Stimulated activated CD4-positive, alpha-beta T cell treated with anti-CD3 and anti-CD28 coated beads, TNF-alpha, amount 100 ng/mL, for 1 hour (primary cell): Measurements from ENCODE around the gene KRTAP5-3.
A peak's percentile ranks its signal among the peaks of the same experiment; 100 is the strongest.
"Not testable (repeated sequence)": the region's sequence is repeated elsewhere in the genome, so short reads cannot be mapped to it uniquely, and the experiment has no call there.

Experiments
- DNase-seq, 3 donors: peaks; one replicate each; pipeline ENCODE4 v3.0.0-alpha.2; 2020; ENCODE audit warnings: low read depth in 3 of 3, low spot score in 1 of 3

Gene KRTAP5-3

GRCh38 chr11:1608363-1608762 lies at the start of gene KRTAP5-3:
Gene KRTAP5-3, minus strand, starts transcription at chr11:1608463. Its CDS starts 78 bp downstream, at chr11:1608385.
- no peak for DNase-seq

GRCh38 chr11:1656670-1657069 lies 48.4 kb upstream of the KRTAP5-3 start:
- no peak for DNase-seq

- no peak for DNase-seq
These were observed 47.8 kb upstream of the KRTAP5-3 start for GRCh38 chr11:1656061-1656441.

- DNase-seq, result no peak
These were observed 47.2 kb upstream of the KRTAP5-3 start for GRCh38 chr11:1655168-1656060.

GRCh38 chr11:1654388-1655167 lies 46.3 kb upstream of the KRTAP5-3 start:
- no peak for DNase-seq

GRCh38 chr11:1653541-1654387 lies 45.5 kb upstream of the KRTAP5-3 start:
- DNase-seq, result no peak

- DNase-seq, result peak; percentile 31 to 79 (median 54)
These were observed 44.7 kb upstream of the KRTAP5-3 start for GRCh38 chr11:1652771-1653540.

- no peak for DNase-seq
These were observed 44.1 kb upstream of the KRTAP5-3 start for GRCh38 chr11:1652442-1652770.

- no peak for DNase-seq
These were observed 43.8 kb upstream of the KRTAP5-3 start for GRCh38 chr11:1652026-1652425.

GRCh38 chr11:1651411-1651980 lies 43.2 kb upstream of the KRTAP5-3 start:
- no peak for DNase-seq

- no peak for DNase-seq
These were observed 42.6 kb upstream of the KRTAP5-3 start for GRCh38 chr11:1650918-1651262.

- DNase-seq, result no peak
These were observed 42.0 kb upstream of the KRTAP5-3 start for GRCh38 chr11:1650034-1650917.

- DNase-seq, result no peak
These were observed 40.6 kb upstream of the KRTAP5-3 start for GRCh38 chr11:1648653-1649420.

- DNase-seq, result no peak
These were observed 39.8 kb upstream of the KRTAP5-3 start for GRCh38 chr11:1647901-1648652.

GRCh38 chr11:1646540-1646939 lies 38.3 kb upstream of the KRTAP5-3 start:
- DNase-seq, result not testable (repeated sequence)

GRCh38 chr11:1645357-1645821 lies 37.1 kb upstream of the KRTAP5-3 start:
- no peak for DNase-seq

- DNase-seq, result no peak
These were observed 36.5 kb upstream of the KRTAP5-3 start for GRCh38 chr11:1644601-1645356.
